Measurements from ENCODE around the gene GALNT2.

GRCh38 chr1:230281556-230281955, 214.5 kb downstream of the GALNT2 start:
- TF ChIP-seq CTCF (IDR thresholded peaks at IDR 0.05; ENCODE audit: poor library complexity) (no peak), EZH2phosphoT487 (IDR thresholded peaks at IDR 0.05; ENCODE audit: low read depth, severe bottlenecking, unreplicated experiment) (no peak), EZH2 (IDR thresholded peaks at IDR 0.05; ENCODE audit: borderline replicate concordance) (no peak)
